ENCODE measurements around the gene C20orf144. TPM values are rescaled to one million over a fixed set of nuclear protein-coding genes. Genes with fewer than 3 reads are reported as not detected.

The C20orf144 gene
- total RNA-seq, 4 donors from 2014 or later, result 0.23 TPM; not detected in 3

GRCh38 chr20:33710681-33711445 is 48.7 kb downstream of the C20orf144 start:
- TF ChIP-seq POLR2A (IDR thresholded peaks at IDR 0.05; ENCODE audit: low read depth), result no peak
- no peak for TF ChIP-seq POLR2AphosphoS5 (IDR thresholded peaks at IDR 0.05)
- TF ChIP-seq, protein P1, sequence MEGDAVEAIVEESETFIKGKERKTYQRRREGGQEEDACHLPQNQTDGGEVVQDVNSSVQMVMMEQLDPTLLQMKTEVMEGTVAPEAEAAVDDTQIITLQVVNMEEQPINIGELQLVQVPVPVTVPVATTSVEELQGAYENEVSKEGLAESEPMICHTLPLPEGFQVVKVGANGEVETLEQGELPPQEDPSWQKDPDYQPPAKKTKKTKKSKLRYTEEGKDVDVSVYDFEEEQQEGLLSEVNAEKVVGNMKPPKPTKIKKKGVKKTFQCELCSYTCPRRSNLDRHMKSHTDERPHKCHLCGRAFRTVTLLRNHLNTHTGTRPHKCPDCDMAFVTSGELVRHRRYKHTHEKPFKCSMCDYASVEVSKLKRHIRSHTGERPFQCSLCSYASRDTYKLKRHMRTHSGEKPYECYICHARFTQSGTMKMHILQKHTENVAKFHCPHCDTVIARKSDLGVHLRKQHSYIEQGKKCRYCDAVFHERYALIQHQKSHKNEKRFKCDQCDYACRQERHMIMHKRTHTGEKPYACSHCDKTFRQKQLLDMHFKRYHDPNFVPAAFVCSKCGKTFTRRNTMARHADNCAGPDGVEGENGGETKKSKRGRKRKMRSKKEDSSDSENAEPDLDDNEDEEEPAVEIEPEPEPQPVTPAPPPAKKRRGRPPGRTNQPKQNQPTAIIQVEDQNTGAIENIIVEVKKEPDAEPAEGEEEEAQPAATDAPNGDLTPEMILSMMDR (IDR thresholded peaks at IDR 0.05), result no peak
- TF ChIP-seq EP300 (IDR thresholded peaks at IDR 0.05), result no peak
- Histone ChIP-seq H3K36me3 (peaks cover 26 to 72% (median 61%) of the 10 kb centered on the region in 4 donors), H3K27ac (replicated peaks in 1 of 4) (no peak overlapping the region), H3K4me3 (no peak overlapping the region), H3K4me1 (no peaks in the 10 kb centered on the region), H3K27me3 (no peaks in the 10 kb centered on the region), H3K9me3 (no peaks in the 10 kb centered on the region)
- no peak for DNase-seq (ENCODE audit: extremely low spot score)
- intact Hi-C loops (cut with DNase I), result no loop called here
- WGBS, result 69% methylated on average over 14 of the region's 14 CpGs

- intact Hi-C loops (cut with DNase I), result no loop called here
- Histone ChIP-seq H3K4me1 (no peaks in the 10 kb centered on the region), H3K9me3 (no peaks in the 10 kb centered on the region), H3K36me3 (peaks cover 26 to 67% (median 56%) of the 10 kb centered on the region in 4 donors), H3K27ac (replicated peaks in 1 of 4) (no peak overlapping the region), H3K27me3 (no peaks in the 10 kb centered on the region), H3K4me3 (no peak overlapping the region)
- whole genome bisulfite sequencing, result 82% methylated on average over 1 of the region's 1 CpG
- no peak for DNase-seq (ENCODE audit: extremely low spot score)
- TF ChIP-seq, protein P1 (IDR thresholded peaks at IDR 0.05), result no peak
- TF ChIP-seq POLR2A (IDR thresholded peaks at IDR 0.05; ENCODE audit: low read depth) (no peak), POLR2AphosphoS5 (IDR thresholded peaks at IDR 0.05) (no peak), EP300 (IDR thresholded peaks at IDR 0.05) (no peak)
Observed at GRCh38 chr20:33711446-33711738, 49.3 kb downstream of the C20orf144 start.

Other genes starting within 250 kb of the C20orf144 start
- 10 to 100 TPM; 24.1 to 51.6 (median 42.3) TPM for gene SNTA1, start 218.6 kb upstream of the C20orf144 start, total RNA-seq
- gene CBFA2T2, start 172.2 kb upstream of the C20orf144 start, total RNA-seq, result 10 to 100 TPM; 11.3 to 17.7 (median 14.6) TPM
- gene ACTL10, start 4.6 kb downstream of the C20orf144 start, total RNA-seq, result 1 to 10 TPM; 1.3 to 2.5 (median 2.0) TPM
- 10 to 100 TPM; 34.1 to 43.4 (median 39.9) TPM for gene NECAB3, start 12.1 kb downstream of the C20orf144 start, total RNA-seq
- gene E2F1, start 24.1 kb downstream of the C20orf144 start, total RNA-seq, result 1 to 10 TPM; 1.8 to 5.0 (median 2.9) TPM
- gene PXMP4, start 58.0 kb downstream of the C20orf144 start, total RNA-seq, result 10 to 100 TPM in 2 of 4 donors, 1 to 10 TPM in 2; 4.5 to 13.0 (median 9.2) TPM
- 1 to 10 TPM; 1.7 to 4.2 (median 3.4) TPM for gene ZNF341, start 69.7 kb downstream of the C20orf144 start, total RNA-seq
- gene CHMP4B, start 149.0 kb downstream of the C20orf144 start, total RNA-seq, result 100 to 1,000 TPM in 2 of 4 donors, 10 to 100 TPM in 2; 90.8 to 116 (median 100) TPM

All from esophagus muscularis mucosa (tissue), 4 donors.